ENCODE results near the gene FRG1.
"Not testable (repeated sequence)": the region's sequence is repeated elsewhere in the genome, so short reads cannot be mapped to it uniquely, and the experiment has no call there.

The FRG1 gene

GRCh38 chr4:189985651-189986243 is 45.1 kb downstream of the FRG1 start:
- not testable (repeated sequence) for DNase-seq

- no peak for DNase-seq
Observed at GRCh38 chr4:189988877-189989431, 48.3 kb downstream of the FRG1 start.

- not testable (repeated sequence) for DNase-seq
Observed at GRCh38 chr4:189989941-189990340, 49.3 kb downstream of the FRG1 start.

All from fibroblast of skin of scalp (primary cell).